GM23338 (cell line): Measurements from ENCODE around the gene NWD2. TPM values are rescaled to one million over a fixed set of nuclear protein-coding genes. Genes with fewer than 3 reads are reported as not detected.

Experiments used
- ATAC-seq: fragments of 200-7000 bp; cut with Tn5 transposase; 3 replicates; pipeline ENCODE4 v1.9.1; 2020
- DNase-seq: peaks from one replicate; pipeline ENCODE4 v3.0.0-alpha.2; 2015; ENCODE audit warnings: low spot score
- H2AFZ ChIP-seq: fragments of 200-600 bp; sonication (generic); 2 replicates; pipeline ENCODE4 v1.8.0; 2016; ENCODE audit warnings: antibody characterized with exemption, mild to moderate bottlenecking, moderate library complexity
- H3F3A ChIP-seq: fragments of 200-600 bp; sonication (generic); replicated peaks from 2 replicates; pipeline ENCODE4 v1.8.0; 2017; ENCODE audit warnings: antibody characterized with exemption, mixed run types, low read depth
- H3K27ac ChIP-seq: fragments of 200-600 bp; sonication (generic); 2 replicates; pipeline ENCODE4 v1.6.1; 2016; ENCODE audit warnings: low read depth
- H3K27me3 ChIP-seq: fragments of 200-600 bp; sonication (generic); 2 replicates; pipeline ENCODE4 v1.8.0; 2016; ENCODE audit warnings: mild to moderate bottlenecking, mixed run types, moderate library complexity; ENCODE audit not compliant: insufficient read depth
- H3K36me3 ChIP-seq: fragments of 200-600 bp; sonication (generic); 2 replicates; pipeline ENCODE4 v1.8.0; 2016; ENCODE audit warnings: mild to moderate bottlenecking; ENCODE audit not compliant: insufficient read depth
- H3K4me1 ChIP-seq: fragments of 200-600 bp; sonication (generic); 2 replicates; pipeline ENCODE4 v1.8.0; 2016; ENCODE audit warnings: mild to moderate bottlenecking, moderate library complexity; ENCODE audit not compliant: insufficient read depth
- H3K4me2 ChIP-seq: fragments of 200-600 bp; sonication (generic); 2 replicates; pipeline ENCODE4 v1.7.1; 2017; ENCODE audit warnings: mixed run types
- H3K4me3 ChIP-seq: fragments of 200-600 bp; sonication (generic); 2 replicates; pipeline ENCODE4 v1.6.1; 2016; ENCODE audit warnings: mixed run types
- H3K79me2 ChIP-seq: fragments of 200-600 bp; sonication (generic); replicated peaks from 2 replicates; pipeline ENCODE4 v1.8.0; 2017; ENCODE audit warnings: mild to moderate bottlenecking; ENCODE audit not compliant: insufficient read depth
- H3K9me2 ChIP-seq: fragments of 200-600 bp; sonication (generic); 2 replicates; pipeline ENCODE4 v1.8.0; 2017; ENCODE audit not compliant: insufficient read depth
- H4K20me1 ChIP-seq: fragments of 200-600 bp; sonication (generic); replicated peaks from 2 replicates; pipeline ENCODE4 v1.8.0; 2017; ENCODE audit warnings: mild to moderate bottlenecking; ENCODE audit not compliant: insufficient read depth
- H3K27ac Mint-ChIP-seq: 2 replicates; pipeline ENCODE4 v1.8.0; 2020; ENCODE audit warnings: inconsistent platforms, mild to moderate bottlenecking, moderate library complexity, mixed read lengths
- H3K27me3 Mint-ChIP-seq: 3 replicates; pipeline ENCODE4 v1.8.0; 2022; ENCODE audit warnings: low read depth, mild to moderate bottlenecking, moderate library complexity, mixed read lengths, inconsistent platforms; ENCODE audit not compliant: insufficient read depth, poor library complexity
- H3K36me3 Mint-ChIP-seq: 3 replicates; pipeline ENCODE4 v1.8.0; 2021; ENCODE audit warnings: low read depth, mild to moderate bottlenecking, inconsistent platforms, moderate library complexity, mixed read lengths
- H3K4me1 Mint-ChIP-seq: 3 replicates; pipeline ENCODE4 v1.8.0; 2020; ENCODE audit warnings: mild to moderate bottlenecking, inconsistent platforms, mixed read lengths
- H3K4me3 Mint-ChIP-seq: 3 replicates; pipeline ENCODE4 v1.8.0; 2021; ENCODE audit warnings: moderate library complexity, mild to moderate bottlenecking, inconsistent platforms, mixed read lengths
- H3K9me3 Mint-ChIP-seq: 3 replicates; pipeline ENCODE4 v1.8.0; 2020; ENCODE audit warnings: moderate library complexity, mild to moderate bottlenecking, inconsistent platforms, mixed read lengths
- CREB1 ChIP-seq: fragments of 250-450 bp; sonication (Bioruptor Pico); IDR thresholded peaks from 2 replicates; pipeline ENCODE4 v1.5.0; 2020; ENCODE audit warnings: low read depth, mild to moderate bottlenecking, moderate library complexity
- CTCF ChIP-seq, 2 experiments: fragments of 200-600 bp in 1 of 2; sonication (generic) in 1 of 2; conservative IDR thresholded peaks; 2 replicates each; pipeline versions ENCODE4 v1.5.1 to v1.6.1; 2016 to 2017; ENCODE audit warnings: antibody characterized with exemption in 2 of 2, low read depth in 2 of 2, mild to moderate bottlenecking in 2 of 2, moderate library complexity in 1 of 2
- ETS1 ChIP-seq: IDR thresholded peaks from 2 replicates; pipeline ENCODE4 v1.6.1; 2016; ENCODE audit warnings: antibody characterized with exemption
- EZH2 ChIP-seq: fragments of 200-600 bp; sonication (generic); IDR thresholded peaks from one replicate; pipeline ENCODE4 v1.8.0; 2017; ENCODE audit warnings: antibody characterized with exemption, mild to moderate bottlenecking, low read depth; ENCODE audit not compliant: unreplicated experiment
- EZH2phosphoT487 ChIP-seq: fragments of 200-600 bp; sonication (generic); IDR thresholded peaks from one replicate; pipeline ENCODE4 v1.8.1; 2018; ENCODE audit warnings: antibody characterized with exemption; ENCODE audit not compliant: unreplicated experiment
- JUNB ChIP-seq: IDR thresholded peaks from one replicate; pipeline ENCODE4 v1.6.1; 2016; ENCODE audit warnings: antibody characterized with exemption; ENCODE audit not compliant: unreplicated experiment
- NANOG ChIP-seq: IDR thresholded peaks from 2 replicates; pipeline ENCODE4 v1.6.1; 2016; ENCODE audit warnings: antibody characterized with exemption, borderline replicate concordance
- POLR2AphosphoS5 ChIP-seq: IDR thresholded peaks from 2 replicates; pipeline ENCODE4 v1.6.1; 2016; ENCODE audit warnings: antibody characterized with exemption, low read depth
- REST ChIP-seq: IDR thresholded peaks from one replicate; pipeline ENCODE4 v1.6.1; 2018; ENCODE audit warnings: antibody characterized with exemption; ENCODE audit not compliant: unreplicated experiment
- STAT1 ChIP-seq: IDR thresholded peaks from one replicate; pipeline ENCODE4 v1.6.1; 2016; ENCODE audit warnings: antibody characterized with exemption; ENCODE audit not compliant: unreplicated experiment
- ZNF114 ChIP-seq: fragments of 250-450 bp; sonication (Bioruptor Pico); IDR thresholded peaks from 2 replicates; pipeline ENCODE4 v1.5.0; 2020; ENCODE audit warnings: mild to moderate bottlenecking, moderate library complexity
- ZNF331 ChIP-seq: fragments of 250-450 bp; sonication (Bioruptor Pico); IDR thresholded peaks from 2 replicates; pipeline ENCODE4 v1.5.0; 2020; ENCODE audit warnings: low read depth, mild to moderate bottlenecking, moderate library complexity
- ZNF462 ChIP-seq: fragments of 250-450 bp; sonication (Bioruptor Pico); IDR thresholded peaks from 2 replicates; pipeline ENCODE4 v1.5.0; 2020; ENCODE audit warnings: mild to moderate bottlenecking, moderate library complexity
- polyA plus RNA-seq: library from polyadenylated mRNA; unstranded; fragments of >200 nt; fragmentation: Nextera tagmentation; extraction: Ambion mirVana; gene quantifications from 2 replicates; pipeline ENCODE4 v1.2.1, GENCODE V29; 2016
- total RNA-seq: library from RNA; depleted of rRNA; stranded (reverse); fragments of >200 nt; shearing (Covaris generic); gene quantifications from 2 replicates; pipeline ENCODE4 v1.2.3, GENCODE V29; 2014

NWD2 gene
- total and polyA plus RNA-seq, 2 experiments from 2014 or later: 0.07 TPM; not detected in 1

- H3K4me3 ChIP-seq: no peak overlapping the region
- no peak overlapping the region for H3K27ac Mint-ChIP-seq
- H3K9me3 Mint-ChIP-seq: no peaks in the 10 kb centered on the region
Measured at GRCh38 chr4:37476256-37476655, 231.7 kb downstream of the NWD2 start.

More at GRCh38 chr4:37476256-37476655, 231.7 kb downstream of the NWD2 start:
- no peak overlapping the region for H3K27ac ChIP-seq
- no peak overlapping the region for H3K4me2 ChIP-seq
- H3K27me3 ChIP-seq: no peaks in the 10 kb centered on the region
- H3K27me3 Mint-ChIP-seq: no peaks in the 10 kb centered on the region
- H4K20me1 ChIP-seq: no peaks in the 10 kb centered on the region
- no peaks in the 10 kb centered on the region for H3K4me1 ChIP-seq
- H3K79me2 ChIP-seq: no peaks in the 10 kb centered on the region
- peaks cover 4% of the 10 kb centered on the region for H3K9me2 ChIP-seq
- H3K4me1 Mint-ChIP-seq: no peaks in the 10 kb centered on the region
- H3F3A ChIP-seq: no peaks in the 10 kb centered on the region
- H3K36me3 Mint-ChIP-seq: no peaks in the 10 kb centered on the region
- H3K4me3 Mint-ChIP-seq: no peak overlapping the region
- ATAC-seq (no peak), DNase-seq (no peak)
- no peak overlapping the region for H2AFZ ChIP-seq
- TF ChIP-seq ZNF331 (no peak), POLR2AphosphoS5 (no peak), STAT1 (no peak), EZH2 (no peak), NANOG (no peak), CTCF (conservative IDR thresholded peaks at IDR 0.05; ENCODE audit: low read depth in 2 of 2) (no peak), JUNB (no peak), ETS1 (no peak), EZH2phosphoT487 (no peak), CREB1 (CRISPR knock-in tag) (no peak), ZNF114 (CRISPR knock-in tag) (no peak), ZNF462 (CRISPR knock-in tag) (no peak), REST (no peak)
- no peaks in the 10 kb centered on the region for H3K36me3 ChIP-seq
